H9 (cell line): Measurements from ENCODE around the gene GRM3. TPM values are rescaled to one million over a fixed set of nuclear protein-coding genes. Genes with fewer than 3 reads are reported as not detected.

Experiments
- DNase-seq: peaks from one replicate; pipeline ENCODE4 v3.0.0-alpha.2; 2017
- H2AFZ ChIP-seq: one replicate; pipeline ENCODE4 v1.6.1; 2013; ENCODE audit warnings: mild to moderate bottlenecking, low read length, control low read depth, moderate library complexity
- H2AK5ac ChIP-seq: 2 replicates; pipeline ENCODE4 v1.6.1; 2013; ENCODE audit warnings: low read length, control low read depth, mixed read lengths; ENCODE audit not compliant: insufficient read length
- H2BK120ac ChIP-seq: one replicate; pipeline ENCODE4 v1.6.1; 2013; ENCODE audit warnings: low read depth, mild to moderate bottlenecking, low read length, control low read depth, inconsistent platforms; ENCODE audit not compliant: poor library complexity, severe bottlenecking
- H2BK12ac ChIP-seq: 2 replicates; pipeline ENCODE4 v1.6.1; 2013; ENCODE audit warnings: low read length, control low read depth, mixed read lengths, low read depth; ENCODE audit not compliant: insufficient read length
- H2BK15ac ChIP-seq: 2 replicates; pipeline ENCODE4 v1.6.1; 2013; ENCODE audit warnings: low read depth, low read length, control low read depth
- H2BK20ac ChIP-seq: one replicate; pipeline ENCODE4 v1.6.1; 2013; ENCODE audit warnings: low read depth, mild to moderate bottlenecking, low read length, control low read depth, inconsistent platforms; ENCODE audit not compliant: poor library complexity, severe bottlenecking
- H2BK5ac ChIP-seq: 2 replicates; pipeline ENCODE4 v1.6.1; 2013; ENCODE audit warnings: low read length, control low read depth, mixed read lengths; ENCODE audit not compliant: insufficient read length
- H3K14ac ChIP-seq: 2 replicates; pipeline ENCODE4 v1.6.1; 2013; ENCODE audit warnings: low read length, control low read depth; ENCODE audit not compliant: insufficient read depth
- H3K18ac ChIP-seq: 2 replicates; pipeline ENCODE4 v1.6.1; 2013; ENCODE audit warnings: low read depth, mild to moderate bottlenecking, mixed read lengths, low read length, control low read depth; ENCODE audit not compliant: insufficient read length
- H3K23ac ChIP-seq: 2 replicates; pipeline ENCODE4 v1.6.1; 2013; ENCODE audit warnings: low read length, control low read depth, mixed read lengths, low read depth; ENCODE audit not compliant: insufficient read length
- H3K23me2 ChIP-seq: 2 replicates; pipeline ENCODE4 v1.6.1; 2013; ENCODE audit warnings: low read depth, mild to moderate bottlenecking, mixed read lengths, low read length, control low read depth; ENCODE audit not compliant: insufficient read length, poor library complexity, severe bottlenecking
- H3K27ac ChIP-seq: 2 replicates; pipeline ENCODE4 v1.5.1; 2013; ENCODE audit warnings: low read length, control low read depth, mixed read lengths, low read depth; ENCODE audit not compliant: insufficient read length
- H3K27me3 ChIP-seq: 2 replicates; pipeline ENCODE4 v1.6.1; 2013; ENCODE audit warnings: low read length, control low read depth, inconsistent platforms; ENCODE audit not compliant: insufficient read depth
- H3K4ac ChIP-seq: 2 replicates; pipeline ENCODE4 v1.6.1; 2013; ENCODE audit warnings: low read depth, mild to moderate bottlenecking, control low read depth, inconsistent platforms, low read length, moderate library complexity
- H3K4me1 ChIP-seq: 2 replicates; pipeline ENCODE4 v1.6.1; 2013; ENCODE audit warnings: low read length, control low read depth, inconsistent platforms; ENCODE audit not compliant: insufficient read depth
- H3K4me2 ChIP-seq: 2 replicates; pipeline ENCODE4 v1.6.1; 2013; ENCODE audit warnings: low read length, control low read depth, mixed read lengths; ENCODE audit not compliant: insufficient read length, insufficient read depth
- H3K56ac ChIP-seq: 2 replicates; pipeline ENCODE4 v1.6.1; 2013; ENCODE audit warnings: low read depth, mild to moderate bottlenecking, mixed read lengths, low read length, control low read depth; ENCODE audit not compliant: insufficient read length
- H3K79me1 ChIP-seq: 2 replicates; pipeline ENCODE4 v1.6.1; 2013; ENCODE audit warnings: low read depth, mild to moderate bottlenecking, moderate library complexity, low read length, control low read depth, inconsistent platforms; ENCODE audit not compliant: insufficient read depth, poor library complexity, severe bottlenecking
- H3K79me2 ChIP-seq: 2 replicates; pipeline ENCODE4 v1.6.1; 2013; ENCODE audit warnings: low read length, control low read depth, inconsistent platforms; ENCODE audit not compliant: insufficient read depth
- H3K9ac ChIP-seq: 2 replicates; pipeline ENCODE4 v1.6.1; 2013; ENCODE audit warnings: low read length, control low read depth, mixed read lengths; ENCODE audit not compliant: insufficient read length; ENCODE audit errors: extremely low read depth
- H3K9me3 ChIP-seq: one replicate; pipeline ENCODE4 v1.6.1; 2013; ENCODE audit warnings: low read depth, low read length, inconsistent platforms; ENCODE audit not compliant: control insufficient read depth
- H3T11ph ChIP-seq: one replicate; pipeline ENCODE4 v1.6.1; 2013; ENCODE audit warnings: mild to moderate bottlenecking, low read length, control low read depth, inconsistent platforms
- H4K20me1 ChIP-seq: one replicate; pipeline ENCODE4 v1.6.1; 2013; ENCODE audit not compliant: control insufficient read depth, insufficient read length, insufficient read depth
- H4K5ac ChIP-seq: 2 replicates; pipeline ENCODE4 v1.6.1; 2013; ENCODE audit warnings: low read depth, mild to moderate bottlenecking, mixed read lengths, low read length, control low read depth; ENCODE audit not compliant: insufficient read length
- H4K8ac ChIP-seq: replicated peaks from 2 replicates; pipeline ENCODE4 v1.6.1; 2013; ENCODE audit warnings: low read length, control low read depth, mixed read lengths, low read depth; ENCODE audit not compliant: insufficient read length
- H4K91ac ChIP-seq: 2 replicates; pipeline ENCODE4 v1.6.1; 2013; ENCODE audit warnings: low read depth, mild to moderate bottlenecking, moderate library complexity, mixed read lengths, low read length, control low read depth; ENCODE audit not compliant: insufficient read length
- H3K27ac Mint-ChIP-seq, 3 experiments: 2 replicates in 2 of 3; 3 replicates in 1 of 3; pipeline ENCODE4 v1.8.0; 2020 to 2021; ENCODE audit warnings: mixed read lengths in 3 of 3, mild to moderate bottlenecking in 1 of 3, moderate library complexity in 1 of 3
- H3K27me3 Mint-ChIP-seq: 2 replicates; pipeline ENCODE4 v1.8.0; 2021; ENCODE audit warnings: low read depth, mild to moderate bottlenecking, moderate library complexity, mixed read lengths
- H3K36me3 Mint-ChIP-seq, 3 experiments: 2 replicates in 2 of 3; 3 replicates in 1 of 3; pipeline ENCODE4 v1.8.0; 2020 to 2021; ENCODE audit warnings: low read depth in 3 of 3, mixed read lengths in 3 of 3; ENCODE audit not compliant: insufficient read depth in 1 of 3
- H3K4me1 Mint-ChIP-seq, 2 experiments: 2 replicates each; pipeline ENCODE4 v1.8.0; 2020; ENCODE audit warnings: mixed read lengths in 2 of 2
- H3K4me3 Mint-ChIP-seq, 2 experiments: 2 replicates in 1 of 2; 3 replicates in 1 of 2; pipeline ENCODE4 v1.8.0; 2020 to 2021; ENCODE audit warnings: mild to moderate bottlenecking in 2 of 2, mixed read lengths in 2 of 2, moderate library complexity in 1 of 2
- H3K9me3 Mint-ChIP-seq, 2 experiments: 2 replicates in 1 of 2; 3 replicates in 1 of 2; pipeline ENCODE4 v1.8.0; 2020; ENCODE audit warnings: mild to moderate bottlenecking in 2 of 2, mixed read lengths in 2 of 2, moderate library complexity in 1 of 2
- CTCF ChIP-seq: fragments of 200-600 bp; sonication (generic); conservative IDR thresholded peaks from 3 replicates; pipeline ENCODE4 v1.8.0; 2021; ENCODE audit warnings: antibody characterized with exemption, mild to moderate bottlenecking
- total RNA-seq: library from RNA; stranded (reverse); gene quantifications from 2 replicates; pipeline ENCODE4 v1.2.1, GENCODE V29; 2021

The GRM3 gene
- total RNA-seq, 1 experiment from 2014 or later = 0.15 TPM

GRCh38 chr7:86689363-86689762 is 45.7 kb downstream of the GRM3 start:
- no peak overlapping the region for H4K91ac ChIP-seq
- no peaks in the 10 kb centered on the region for H3K27me3 ChIP-seq
- Mint-ChIP-seq H3K9me3 (no peaks in the 10 kb centered on the region), H3K36me3 (no peaks in the 10 kb centered on the region), H3K27ac (no peak overlapping the region), H3K27me3 (no peaks in the 10 kb centered on the region; the same call in 1 of the 2 replicates), H3K4me1 (no peaks in the 10 kb centered on the region), H3K4me3 (no peak overlapping the region)
- H2BK12ac ChIP-seq = no peak overlapping the region
- no peak overlapping the region for H3K27ac ChIP-seq
- H4K5ac ChIP-seq = no peak overlapping the region
- H2BK15ac ChIP-seq = no peak overlapping the region
- H2AFZ ChIP-seq = no peak overlapping the region
- DNase-seq = no peak
- H3K79me2 ChIP-seq = no peaks in the 10 kb centered on the region
- H2AK5ac ChIP-seq = no peak overlapping the region
- no peak overlapping the region for H4K8ac ChIP-seq
- H2BK5ac ChIP-seq = no peak overlapping the region
- no peak for TF ChIP-seq CTCF
- no peak overlapping the region for H3K4me2 ChIP-seq
- no peaks in the 10 kb centered on the region for H4K20me1 ChIP-seq
- no peak overlapping the region for H3K14ac ChIP-seq
- no peaks in the 10 kb centered on the region for H3K79me1 ChIP-seq
- H2BK120ac ChIP-seq = no peak overlapping the region
- no peak overlapping the region for H3K4ac ChIP-seq
- no peak overlapping the region for H3K56ac ChIP-seq
- H3K23me2 ChIP-seq = no peaks in the 10 kb centered on the region
- H3K4me1 ChIP-seq = no peaks in the 10 kb centered on the region
- no peaks in the 10 kb centered on the region for H3K9me3 ChIP-seq
- H3K18ac ChIP-seq = no peak overlapping the region
- no peak overlapping the region for H3T11ph ChIP-seq
- H2BK20ac ChIP-seq = no peak overlapping the region
- H3K23ac ChIP-seq = no peak overlapping the region
- H3K9ac ChIP-seq = no peak overlapping the region
